ENCODE data around the gene UCKL1. TPM values are rescaled to one million over a fixed set of nuclear protein-coding genes. Genes with fewer than 3 reads are reported as not detected.

The UCKL1 gene
- total RNA-seq, 1 experiment from 2014 or later = 47.4 TPM

DNA sequence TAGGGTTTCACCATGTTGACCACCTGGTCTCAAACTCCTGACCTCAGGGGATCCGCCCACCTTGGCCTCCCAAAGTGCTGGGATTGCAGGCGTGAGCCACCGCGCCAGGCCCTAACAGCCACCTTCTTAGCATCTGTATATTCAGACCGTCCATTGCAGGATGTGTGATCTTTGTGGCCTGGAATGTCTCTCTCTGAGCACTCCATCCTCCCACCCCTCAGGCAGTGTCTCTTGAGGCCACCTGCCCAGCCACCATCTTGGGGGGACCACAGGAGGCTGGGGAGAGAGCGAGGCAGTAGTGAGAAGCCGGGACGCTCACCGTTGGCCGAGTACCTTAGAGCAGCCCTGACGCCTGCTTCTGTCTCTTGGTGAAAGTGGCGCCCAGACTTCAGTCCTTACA lies 42.4 kb downstream of the UCKL1 start:
- no peak overlapping the region for H3K27ac ChIP-seq (ENCODE audit: low read length)
- no peak for ATAC-seq
- DNase-seq (ENCODE audit: low read depth, low spot score) = no peak
- no TSS peak for BruUV-seq (replicated peaks)
- H3K4me3 ChIP-seq (ENCODE audit: low read depth in 2 of 2, low read length in 2 of 2) = no peak overlapping the region
- CTCF ChIA-PET = no interaction called here
- no peaks in the 10 kb centered on the region for H3K27me3 ChIP-seq (ENCODE audit: control insufficient read depth, insufficient read depth, low read length)
- no peaks in the 10 kb centered on the region for H3K36me3 ChIP-seq (ENCODE audit: control insufficient read depth, insufficient read depth, low read length)
- H3K9me3 ChIP-seq (ENCODE audit: control insufficient read depth, insufficient read depth, low read depth, low read length) = no peaks in the 10 kb centered on the region
- intact Hi-C loops (cut with micrococcal nuclease; ENCODE audit: unreplicated experiment) = no loop called here
- peaks cover 22% of the 10 kb centered on the region for H3K4me1 ChIP-seq (ENCODE audit: control insufficient read depth, insufficient read depth, low read length)
- TF ChIP-seq POLR2AphosphoS5 (IDR thresholded peaks at IDR 0.05; ENCODE audit: low read depth, low read length) = no peak
- no peak for TF ChIP-seq SIN3A (IDR thresholded peaks at IDR 0.05; ENCODE audit: borderline replicate concordance, insufficient read depth, low read depth, low read length)
- TF ChIP-seq TCF7L2 (IDR thresholded peaks at IDR 0.05; ENCODE audit: low read depth, low read length) = no peak
- TF ChIP-seq, protein P1, sequence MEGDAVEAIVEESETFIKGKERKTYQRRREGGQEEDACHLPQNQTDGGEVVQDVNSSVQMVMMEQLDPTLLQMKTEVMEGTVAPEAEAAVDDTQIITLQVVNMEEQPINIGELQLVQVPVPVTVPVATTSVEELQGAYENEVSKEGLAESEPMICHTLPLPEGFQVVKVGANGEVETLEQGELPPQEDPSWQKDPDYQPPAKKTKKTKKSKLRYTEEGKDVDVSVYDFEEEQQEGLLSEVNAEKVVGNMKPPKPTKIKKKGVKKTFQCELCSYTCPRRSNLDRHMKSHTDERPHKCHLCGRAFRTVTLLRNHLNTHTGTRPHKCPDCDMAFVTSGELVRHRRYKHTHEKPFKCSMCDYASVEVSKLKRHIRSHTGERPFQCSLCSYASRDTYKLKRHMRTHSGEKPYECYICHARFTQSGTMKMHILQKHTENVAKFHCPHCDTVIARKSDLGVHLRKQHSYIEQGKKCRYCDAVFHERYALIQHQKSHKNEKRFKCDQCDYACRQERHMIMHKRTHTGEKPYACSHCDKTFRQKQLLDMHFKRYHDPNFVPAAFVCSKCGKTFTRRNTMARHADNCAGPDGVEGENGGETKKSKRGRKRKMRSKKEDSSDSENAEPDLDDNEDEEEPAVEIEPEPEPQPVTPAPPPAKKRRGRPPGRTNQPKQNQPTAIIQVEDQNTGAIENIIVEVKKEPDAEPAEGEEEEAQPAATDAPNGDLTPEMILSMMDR (IDR thresholded peaks at IDR 0.05) = no peak
- TF ChIP-seq, protein P2, sequence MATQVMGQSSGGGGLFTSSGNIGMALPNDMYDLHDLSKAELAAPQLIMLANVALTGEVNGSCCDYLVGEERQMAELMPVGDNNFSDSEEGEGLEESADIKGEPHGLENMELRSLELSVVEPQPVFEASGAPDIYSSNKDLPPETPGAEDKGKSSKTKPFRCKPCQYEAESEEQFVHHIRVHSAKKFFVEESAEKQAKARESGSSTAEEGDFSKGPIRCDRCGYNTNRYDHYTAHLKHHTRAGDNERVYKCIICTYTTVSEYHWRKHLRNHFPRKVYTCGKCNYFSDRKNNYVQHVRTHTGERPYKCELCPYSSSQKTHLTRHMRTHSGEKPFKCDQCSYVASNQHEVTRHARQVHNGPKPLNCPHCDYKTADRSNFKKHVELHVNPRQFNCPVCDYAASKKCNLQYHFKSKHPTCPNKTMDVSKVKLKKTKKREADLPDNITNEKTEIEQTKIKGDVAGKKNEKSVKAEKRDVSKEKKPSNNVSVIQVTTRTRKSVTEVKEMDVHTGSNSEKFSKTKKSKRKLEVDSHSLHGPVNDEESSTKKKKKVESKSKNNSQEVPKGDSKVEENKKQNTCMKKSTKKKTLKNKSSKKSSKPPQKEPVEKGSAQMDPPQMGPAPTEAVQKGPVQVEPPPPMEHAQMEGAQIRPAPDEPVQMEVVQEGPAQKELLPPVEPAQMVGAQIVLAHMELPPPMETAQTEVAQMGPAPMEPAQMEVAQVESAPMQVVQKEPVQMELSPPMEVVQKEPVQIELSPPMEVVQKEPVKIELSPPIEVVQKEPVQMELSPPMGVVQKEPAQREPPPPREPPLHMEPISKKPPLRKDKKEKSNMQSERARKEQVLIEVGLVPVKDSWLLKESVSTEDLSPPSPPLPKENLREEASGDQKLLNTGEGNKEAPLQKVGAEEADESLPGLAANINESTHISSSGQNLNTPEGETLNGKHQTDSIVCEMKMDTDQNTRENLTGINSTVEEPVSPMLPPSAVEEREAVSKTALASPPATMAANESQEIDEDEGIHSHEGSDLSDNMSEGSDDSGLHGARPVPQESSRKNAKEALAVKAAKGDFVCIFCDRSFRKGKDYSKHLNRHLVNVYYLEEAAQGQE (IDR thresholded peaks at IDR 0.05; ENCODE audit: insufficient read depth in 1 of 2, low read depth in 2 of 2, low read length in 1 of 2) = no peak
- in situ Hi-C loops (cut with HindIII; ENCODE audit: low pct_unique_long_range_greater_than_20kb, low sequenced_read_pairs) = no loop called here
- POLR2A ChIA-PET = no interaction called here

DNA sequence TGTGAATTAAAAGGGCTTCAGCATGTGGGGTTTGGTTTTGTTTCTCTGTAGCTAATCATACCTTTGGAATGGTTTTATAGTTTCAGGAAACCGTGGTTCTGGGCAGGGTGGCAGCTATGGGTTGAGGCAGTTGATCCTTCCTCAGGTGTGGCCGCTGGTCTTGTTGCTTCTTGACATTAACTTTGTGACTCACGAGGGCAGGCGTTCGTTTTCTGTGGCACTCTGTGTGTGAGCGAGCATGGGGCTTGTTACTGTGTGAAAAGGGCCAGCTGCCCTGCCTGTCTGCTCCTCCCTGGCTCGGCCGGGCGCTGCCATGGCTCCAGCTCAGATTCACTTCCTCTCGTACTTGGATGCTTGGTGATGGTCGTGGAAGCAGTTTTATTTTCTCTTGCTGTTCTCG lies 45.0 kb downstream of the UCKL1 start:
- BruUV-seq (replicated peaks) = no TSS peak
- no peaks in the 10 kb centered on the region for H3K9me3 ChIP-seq (ENCODE audit: control insufficient read depth, insufficient read depth, low read depth, low read length)
- TF ChIP-seq, protein P2 (IDR thresholded peaks at IDR 0.05; ENCODE audit: insufficient read depth in 1 of 2, low read depth in 2 of 2, low read length in 1 of 2) = no peak
- TF ChIP-seq POLR2AphosphoS5 (IDR thresholded peaks at IDR 0.05; ENCODE audit: low read depth, low read length) (no peak), SIN3A (IDR thresholded peaks at IDR 0.05; ENCODE audit: borderline replicate concordance, insufficient read depth, low read depth, low read length) (no peak), TCF7L2 (IDR thresholded peaks at IDR 0.05; ENCODE audit: low read depth, low read length) (no peak)
- TF ChIP-seq, protein P1 (IDR thresholded peaks at IDR 0.05) = no peak
- H3K36me3 ChIP-seq (ENCODE audit: control insufficient read depth, insufficient read depth, low read length) = no peaks in the 10 kb centered on the region
- no peaks in the 10 kb centered on the region for H3K27me3 ChIP-seq (ENCODE audit: control insufficient read depth, insufficient read depth, low read length)
- peak; percentile 41; the same call in 1 of the 2 replicates for ATAC-seq
- peaks cover 31% of the 10 kb centered on the region for H3K4me1 ChIP-seq (ENCODE audit: control insufficient read depth, insufficient read depth, low read length)
- in situ Hi-C loops (cut with HindIII; ENCODE audit: low pct_unique_long_range_greater_than_20kb, low sequenced_read_pairs) (no loop called here), intact Hi-C loops (cut with micrococcal nuclease; ENCODE audit: unreplicated experiment) (no loop called here)
- no peak for DNase-seq (ENCODE audit: low read depth, low spot score)
- H3K27ac ChIP-seq (ENCODE audit: low read length) = peak overlapping the region; percentile 70
- CTCF ChIA-PET = no interaction called here
- POLR2A ChIA-PET = interaction anchor here (0.6 kb wide), 1 partner anchor 373 kb away, joined by 5 read pairs; no protein-coding TSS in a partner anchor
- no peak overlapping the region for H3K4me3 ChIP-seq (ENCODE audit: low read depth in 2 of 2, low read length in 2 of 2)
